Mesendoderm (in vitro differentiated cells): Measurements from ENCODE around the gene CTSW.
A peak's percentile ranks its signal among the peaks of the same experiment; 100 is the strongest.

ENCODE experiments used
- DNase-seq: peaks from one replicate; pipeline ENCODE4 v3.0.0; 2013
- H2AK5ac ChIP-seq: 2 replicates; pipeline ENCODE4 v1.6.1; 2013; ENCODE audit warnings: low read length, inconsistent platforms
- H2BK120ac ChIP-seq: 2 replicates; pipeline ENCODE4 v1.6.1; 2013; ENCODE audit warnings: low read depth, mild to moderate bottlenecking, low read length, moderate library complexity, mixed read lengths
- H2BK15ac ChIP-seq: replicated peaks from 2 replicates; pipeline ENCODE4 v1.6.1; 2013; ENCODE audit warnings: low read depth, mild to moderate bottlenecking, moderate library complexity
- H2BK5ac ChIP-seq: 2 replicates; pipeline ENCODE4 v1.6.1; 2013; ENCODE audit warnings: low read length, inconsistent platforms
- H3K18ac ChIP-seq: 2 replicates; pipeline ENCODE4 v1.6.1; 2013; ENCODE audit warnings: mild to moderate bottlenecking, low read length, mixed read lengths
- H3K23ac ChIP-seq: one replicate; pipeline ENCODE4 v1.6.1; 2013; ENCODE audit warnings: low read length
- H3K27ac ChIP-seq: 2 replicates; pipeline ENCODE4 v1.5.1; 2013; ENCODE audit warnings: low read depth, mild to moderate bottlenecking, inconsistent platforms, low read length, moderate library complexity
- H3K27me3 ChIP-seq: 2 replicates; pipeline ENCODE4 v1.6.1; 2013; ENCODE audit warnings: low read length, control low read depth, mild to moderate bottlenecking, inconsistent platforms; ENCODE audit not compliant: insufficient read depth, poor library complexity
- H3K36me3 ChIP-seq: 2 replicates; pipeline ENCODE4 v1.6.1; 2013; ENCODE audit warnings: low read length, inconsistent platforms; ENCODE audit not compliant: control insufficient read depth, insufficient read depth
- H3K4ac ChIP-seq: one replicate; pipeline ENCODE4 v1.6.1; 2013; ENCODE audit warnings: low read depth, mild to moderate bottlenecking, low read length, moderate library complexity
- H3K4me1 ChIP-seq: 2 replicates; pipeline ENCODE4 v1.6.1; 2013; ENCODE audit warnings: low read depth, low read length, inconsistent platforms; ENCODE audit not compliant: control insufficient read depth
- H3K4me2 ChIP-seq: 2 replicates; pipeline ENCODE4 v1.6.1; 2013; ENCODE audit warnings: low read length
- H3K4me3 ChIP-seq: 2 replicates; pipeline ENCODE4 v1.5.1; 2013; ENCODE audit warnings: mild to moderate bottlenecking, low read length
- H3K56ac ChIP-seq: one replicate; pipeline ENCODE4 v1.6.1; 2013; ENCODE audit warnings: low read length
- H3K79me1 ChIP-seq: 2 replicates; pipeline ENCODE4 v1.6.1; 2013; ENCODE audit warnings: low read length, inconsistent platforms
- H3K79me2 ChIP-seq: 2 replicates; pipeline ENCODE4 v1.6.1; 2013; ENCODE audit warnings: mild to moderate bottlenecking, low read length; ENCODE audit not compliant: control insufficient read depth, insufficient read depth
- H3K9ac ChIP-seq: 2 replicates; pipeline ENCODE4 v1.6.1; 2013; ENCODE audit warnings: low read length, inconsistent platforms
- H4K5ac ChIP-seq: one replicate; pipeline ENCODE4 v1.6.1; 2013; ENCODE audit warnings: low read length
- H4K8ac ChIP-seq: one replicate; pipeline ENCODE4 v1.6.1; 2013; ENCODE audit warnings: low read depth, mild to moderate bottlenecking, control low read depth, low read length, moderate library complexity
- WGBS: extraction: QIAGEN DNeasy Blood & Tissue Kit; methylation state at CpG from one replicate; pipeline ENCODE4 v1.1.7; 2013; ENCODE audit warnings: low lambda C conversion rate, missing lambda C conversion rate; ENCODE audit not compliant: insufficient coverage; ENCODE audit errors: extremely low coverage; 5-methylcytosine and 5-hydroxymethylcytosine counted together

Gene CTSW

GRCh38 chr11:65900899-65901180 is 21.2 kb downstream of the CTSW start:
- H3K18ac ChIP-seq = no peak overlapping the region
- no peak overlapping the region for H2BK120ac ChIP-seq
- H2AK5ac ChIP-seq = no peak overlapping the region
- H3K79me2 ChIP-seq = no peaks in the 10 kb centered on the region
- no peak overlapping the region for H3K9ac ChIP-seq
- H3K79me1 ChIP-seq = no peaks in the 10 kb centered on the region
- H2BK5ac ChIP-seq = no peak overlapping the region
- no peak overlapping the region for H3K56ac ChIP-seq
- H3K23ac ChIP-seq = no peak overlapping the region
- peaks cover 7% of the 10 kb centered on the region for H3K27me3 ChIP-seq
- H3K36me3 ChIP-seq = no peaks in the 10 kb centered on the region
- no peak overlapping the region for H2BK15ac ChIP-seq
- WGBS = no CpG with 5 or more reads among the region's 11 CpGs
- H4K5ac ChIP-seq = no peak overlapping the region
- DNase-seq = no peak
- no peaks in the 10 kb centered on the region for H3K4me1 ChIP-seq
- H4K8ac ChIP-seq = no peak overlapping the region
- H3K27ac ChIP-seq = no peak overlapping the region
- no peak overlapping the region for H3K4ac ChIP-seq
- no peak overlapping the region for H3K4me3 ChIP-seq
- no peak overlapping the region for H3K4me2 ChIP-seq

GRCh38 chr11:65903068-65903481 is 23.4 kb downstream of the CTSW start:
- no peak overlapping the region for H3K27ac ChIP-seq
- H3K4me3 ChIP-seq = no peak overlapping the region
- H3K36me3 ChIP-seq = no peaks in the 10 kb centered on the region
- H4K5ac ChIP-seq = no peak overlapping the region
- H3K4me2 ChIP-seq = no peak overlapping the region
- H2BK5ac ChIP-seq = no peak overlapping the region
- DNase-seq = peak; percentile 96
- no CpG with 5 or more reads among the region's 5 CpGs for WGBS
- no peak overlapping the region for H3K9ac ChIP-seq
- peaks cover 7% of the 10 kb centered on the region for H3K27me3 ChIP-seq
- no peak overlapping the region for H4K8ac ChIP-seq
- no peak overlapping the region for H2BK15ac ChIP-seq
- no peaks in the 10 kb centered on the region for H3K79me1 ChIP-seq
- H3K18ac ChIP-seq = no peak overlapping the region
- H3K56ac ChIP-seq = peak overlapping the region; percentile 34
- no peak overlapping the region for H2BK120ac ChIP-seq
- H3K4ac ChIP-seq = no peak overlapping the region
- no peak overlapping the region for H3K23ac ChIP-seq
- no peaks in the 10 kb centered on the region for H3K4me1 ChIP-seq
- no peaks in the 10 kb centered on the region for H3K79me2 ChIP-seq
- no peak overlapping the region for H2AK5ac ChIP-seq

- Histone ChIP-seq H3K4me2 (no peak overlapping the region), H2BK120ac (no peak overlapping the region), H4K5ac (no peak overlapping the region), H3K23ac (no peak overlapping the region), H2AK5ac (no peak overlapping the region), H3K4me1 (no peaks in the 10 kb centered on the region), H3K9ac (no peak overlapping the region), H2BK15ac (no peak overlapping the region), H3K27me3 (peaks cover 7% of the 10 kb centered on the region), H3K4me3 (no peak overlapping the region), H3K36me3 (no peaks in the 10 kb centered on the region), H3K18ac (no peak overlapping the region), H3K79me2 (no peaks in the 10 kb centered on the region), H3K4ac (no peak overlapping the region), H2BK5ac (no peak overlapping the region), H3K79me1 (no peaks in the 10 kb centered on the region), H3K27ac (no peak overlapping the region), H4K8ac (no peak overlapping the region), H3K56ac (no peak overlapping the region)
- DNase-seq = no peak
- no CpG with 5 or more reads among the region's 8 CpGs for WGBS
These were observed 24.1 kb downstream of the CTSW start for GRCh38 chr11:65903715-65904114.

- DNase-seq = no peak
- Histone ChIP-seq H3K4me1 (peaks cover 1% of the 10 kb centered on the region), H3K56ac (no peak overlapping the region), H3K27ac (no peak overlapping the region), H3K27me3 (no peaks in the 10 kb centered on the region), H4K8ac (no peak overlapping the region), H2BK120ac (no peak overlapping the region), H3K18ac (no peak overlapping the region), H3K79me1 (no peaks in the 10 kb centered on the region), H2BK15ac (no peak overlapping the region), H2BK5ac (no peak overlapping the region), H3K4ac (no peak overlapping the region), H2AK5ac (no peak overlapping the region), H3K23ac (no peak overlapping the region), H4K5ac (no peak overlapping the region), H3K9ac (no peak overlapping the region), H3K4me3 (no peak overlapping the region), H3K4me2 (no peak overlapping the region), H3K79me2 (no peaks in the 10 kb centered on the region), H3K36me3 (no peaks in the 10 kb centered on the region)
- WGBS = no CpG with 5 or more reads among the region's 5 CpGs
These were observed 27.0 kb downstream of the CTSW start for GRCh38 chr11:65906602-65907001.

- Histone ChIP-seq H4K5ac (no peak overlapping the region), H3K4me1 (peaks cover 2% of the 10 kb centered on the region), H3K79me2 (no peaks in the 10 kb centered on the region)
These were observed 28.2 kb downstream of the CTSW start for GRCh38 chr11:65907878-65908277.

GRCh38 chr11:65911682-65912568 is 32.3 kb downstream of the CTSW start:
- no CpG with 5 or more reads among the region's 14 CpGs for WGBS
- Histone ChIP-seq H3K27ac (no peak overlapping the region), H4K5ac (no peak overlapping the region), H3K56ac (peak overlapping the region; percentile 85), H3K9ac (peak overlapping the region; percentile 45), H3K4ac (no peak overlapping the region), H3K18ac (no peak overlapping the region), H3K27me3 (no peaks in the 10 kb centered on the region), H3K79me1 (no peaks in the 10 kb centered on the region), H3K4me1 (peaks cover 2% of the 10 kb centered on the region), H3K23ac (no peak overlapping the region), H3K36me3 (no peaks in the 10 kb centered on the region), H3K4me3 (no peak overlapping the region), H3K79me2 (no peaks in the 10 kb centered on the region), H2BK5ac (no peak overlapping the region), H2BK15ac (no peak overlapping the region), H2AK5ac (no peak overlapping the region), H3K4me2 (no peak overlapping the region), H2BK120ac (no peak overlapping the region), H4K8ac (no peak overlapping the region)
- DNase-seq = peak; percentile 87

More at GRCh38 chr11:65907878-65908277, 28.2 kb downstream of the CTSW start:
- no peak overlapping the region for H2AK5ac ChIP-seq
- no peaks in the 10 kb centered on the region for H3K27me3 ChIP-seq
- H2BK15ac ChIP-seq = no peak overlapping the region
- no peaks in the 10 kb centered on the region for H3K36me3 ChIP-seq
- no peak overlapping the region for H3K18ac ChIP-seq
- H3K4me3 ChIP-seq = no peak overlapping the region
- no peak overlapping the region for H3K56ac ChIP-seq
- no peak overlapping the region for H3K27ac ChIP-seq
- H3K79me1 ChIP-seq = no peaks in the 10 kb centered on the region
- H4K8ac ChIP-seq = no peak overlapping the region
- no peak overlapping the region for H3K4me2 ChIP-seq
- H3K4ac ChIP-seq = no peak overlapping the region
- WGBS = no CpG with 5 or more reads among the region's 6 CpGs
- H3K9ac ChIP-seq = no peak overlapping the region
- H2BK120ac ChIP-seq = no peak overlapping the region
- DNase-seq = no peak
- H2BK5ac ChIP-seq = no peak overlapping the region
- no peak overlapping the region for H3K23ac ChIP-seq
